Measurements from ENCODE around the gene CEMIP2. TPM values are rescaled to one million over a fixed set of nuclear protein-coding genes. Genes with fewer than 3 reads are reported as not detected.

The CEMIP2 gene
- total and polyA plus RNA-seq, 4 donors, result 37.3 to 150 (median 89.9) TPM

DNA sequence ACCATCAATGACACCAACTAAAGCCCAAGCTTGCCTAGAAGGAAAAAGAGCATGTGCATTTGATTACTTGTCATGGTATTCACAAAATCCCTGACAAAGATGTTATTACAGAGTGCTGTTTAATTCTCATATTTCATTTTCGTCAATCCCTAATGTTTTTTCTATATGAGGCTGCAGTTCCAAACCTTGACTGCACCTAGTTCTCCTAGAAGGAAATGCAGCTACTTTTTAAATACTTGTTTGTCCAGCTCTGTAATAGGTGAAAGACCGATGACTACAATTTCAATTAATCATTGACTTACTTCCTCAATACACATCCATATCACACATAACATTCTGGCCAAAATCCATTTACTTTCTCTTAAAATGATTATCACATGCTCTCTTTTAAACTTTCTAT is 28.1 kb downstream of the CEMIP2 start:
- Histone ChIP-seq H3K9ac (ENCODE audit: insufficient read depth in 1 of 2, low read length in 2 of 2) (no peak overlapping the region), H3K4me3 (no peak overlapping the region), H3K27ac (ENCODE audit: low read depth in 1 of 2, low read length in 1 of 2) (no peak overlapping the region), H3K27me3 (ENCODE audit: control insufficient read depth in 3 of 3, insufficient read depth in 3 of 3, low read length in 2 of 3) (no peaks in the 10 kb centered on the region), H3K36me3 (ENCODE audit: control insufficient read depth in 4 of 4, insufficient read depth in 4 of 4, low read length in 4 of 4) (peaks cover 6 to 22% (median 10%) of the 10 kb centered on the region in 4 donors), H3K9me3 (ENCODE audit: control insufficient read depth in 4 of 4, insufficient read depth in 3 of 4, low read length in 3 of 4) (no peaks in the 10 kb centered on the region), H3K4me1 (ENCODE audit: control insufficient read depth in 5 of 5, insufficient read depth in 5 of 5, low read length in 5 of 5) (peaks cover 0 to 15% (median 6%) of the 10 kb centered on the region in 5 donors)
- WGBS, 2 donors, result 67 to 78% methylated on average over 2 of the region's 2 CpGs
- TF ChIP-seq, protein P1, sequence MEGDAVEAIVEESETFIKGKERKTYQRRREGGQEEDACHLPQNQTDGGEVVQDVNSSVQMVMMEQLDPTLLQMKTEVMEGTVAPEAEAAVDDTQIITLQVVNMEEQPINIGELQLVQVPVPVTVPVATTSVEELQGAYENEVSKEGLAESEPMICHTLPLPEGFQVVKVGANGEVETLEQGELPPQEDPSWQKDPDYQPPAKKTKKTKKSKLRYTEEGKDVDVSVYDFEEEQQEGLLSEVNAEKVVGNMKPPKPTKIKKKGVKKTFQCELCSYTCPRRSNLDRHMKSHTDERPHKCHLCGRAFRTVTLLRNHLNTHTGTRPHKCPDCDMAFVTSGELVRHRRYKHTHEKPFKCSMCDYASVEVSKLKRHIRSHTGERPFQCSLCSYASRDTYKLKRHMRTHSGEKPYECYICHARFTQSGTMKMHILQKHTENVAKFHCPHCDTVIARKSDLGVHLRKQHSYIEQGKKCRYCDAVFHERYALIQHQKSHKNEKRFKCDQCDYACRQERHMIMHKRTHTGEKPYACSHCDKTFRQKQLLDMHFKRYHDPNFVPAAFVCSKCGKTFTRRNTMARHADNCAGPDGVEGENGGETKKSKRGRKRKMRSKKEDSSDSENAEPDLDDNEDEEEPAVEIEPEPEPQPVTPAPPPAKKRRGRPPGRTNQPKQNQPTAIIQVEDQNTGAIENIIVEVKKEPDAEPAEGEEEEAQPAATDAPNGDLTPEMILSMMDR (IDR thresholded peaks at IDR 0.05; ENCODE audit: control extremely low read depth, extremely low read depth), result no peak
- DNase-seq (no peak), ATAC-seq (ENCODE audit: insufficient read depth, low FRiP score) (no peak)

DNA sequence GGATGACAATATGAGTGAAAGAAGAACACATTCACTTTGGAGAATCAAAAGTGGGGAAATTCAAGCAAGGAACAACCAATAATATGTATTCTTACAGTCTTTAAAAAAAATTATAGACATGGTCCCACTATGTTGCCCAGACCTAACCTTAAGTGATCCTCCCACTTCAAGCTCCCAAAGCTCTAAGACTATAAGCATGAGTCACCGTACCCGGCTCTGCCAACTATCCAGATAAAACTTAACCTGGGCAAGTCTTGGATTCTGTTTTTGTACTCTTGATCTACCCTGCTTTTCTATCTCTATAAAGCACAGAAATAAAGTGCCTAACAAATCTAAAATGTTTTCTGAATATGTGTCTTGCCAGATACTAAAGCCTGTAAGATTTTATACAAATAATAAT is 30.9 kb downstream of the CEMIP2 start:
- Histone ChIP-seq H3K4me3 (no peak overlapping the region), H3K9ac (ENCODE audit: insufficient read depth in 1 of 2, low read length in 2 of 2) (no peak overlapping the region), H3K27me3 (ENCODE audit: control insufficient read depth in 3 of 3, insufficient read depth in 3 of 3, low read length in 2 of 3) (no peaks in the 10 kb centered on the region), H3K9me3 (ENCODE audit: control insufficient read depth in 4 of 4, insufficient read depth in 3 of 4, low read length in 3 of 4) (no peaks in the 10 kb centered on the region), H3K4me1 (ENCODE audit: control insufficient read depth in 5 of 5, insufficient read depth in 5 of 5, low read length in 5 of 5) (peaks cover 0 to 8% (median 1%) of the 10 kb centered on the region in 5 donors), H3K27ac (ENCODE audit: low read depth in 1 of 2, low read length in 1 of 2) (no peak overlapping the region), H3K36me3 (ENCODE audit: control insufficient read depth in 4 of 4, insufficient read depth in 4 of 4, low read length in 4 of 4) (peaks cover 0 to 21% (median 8%) of the 10 kb centered on the region in 4 donors)
- ATAC-seq (ENCODE audit: insufficient read depth, low FRiP score), result no peak
- TF ChIP-seq, protein P1 (IDR thresholded peaks at IDR 0.05; ENCODE audit: control extremely low read depth, extremely low read depth), result no peak
- 69 to 89% methylated on average over 2 of the region's 2 CpGs for WGBS, 2 donors
- no peak for DNase-seq

DNA sequence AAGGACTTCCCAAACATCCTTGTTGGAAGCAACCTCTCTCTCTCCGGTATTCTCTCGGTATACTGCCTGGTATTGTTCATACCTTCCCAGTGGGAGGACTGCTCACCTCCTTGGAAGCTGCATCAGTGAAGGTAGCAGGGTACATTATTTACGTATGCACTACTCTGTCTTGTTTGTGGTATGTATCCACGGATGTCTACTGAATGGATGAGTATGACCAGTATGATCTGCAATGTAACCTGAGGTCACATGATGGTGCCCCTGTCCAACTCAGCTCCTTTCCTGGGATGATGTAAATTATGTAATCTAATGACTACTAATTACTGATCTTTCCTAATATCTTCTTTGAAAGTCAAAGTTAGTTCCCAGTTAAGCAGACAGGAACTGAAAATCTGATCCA is 32.1 kb downstream of the CEMIP2 start:
- Histone ChIP-seq H3K27me3 (ENCODE audit: control insufficient read depth in 3 of 3, insufficient read depth in 3 of 3, low read length in 2 of 3) (no peaks in the 10 kb centered on the region), H3K27ac (ENCODE audit: low read depth in 1 of 2, low read length in 1 of 2) (no peak overlapping the region), H3K4me1 (ENCODE audit: control insufficient read depth in 5 of 5, insufficient read depth in 5 of 5, low read length in 5 of 5) (peaks cover 0 to 1% (median 0%) of the 10 kb centered on the region in 5 donors), H3K9ac (ENCODE audit: insufficient read depth in 1 of 2, low read length in 2 of 2) (no peak overlapping the region), H3K9me3 (ENCODE audit: control insufficient read depth in 4 of 4, insufficient read depth in 3 of 4, low read length in 3 of 4) (no peaks in the 10 kb centered on the region), H3K36me3 (ENCODE audit: control insufficient read depth in 4 of 4, insufficient read depth in 4 of 4, low read length in 4 of 4) (peaks cover 5 to 24% (median 13%) of the 10 kb centered on the region in 4 donors), H3K4me3 (no peak overlapping the region)
- DNase-seq, result no peak
- ATAC-seq (ENCODE audit: insufficient read depth, low FRiP score), result no peak
- 89 to 90% methylated on average over 4 of the region's 4 CpGs for WGBS, 2 donors
- TF ChIP-seq, protein P1 (IDR thresholded peaks at IDR 0.05; ENCODE audit: control extremely low read depth, extremely low read depth), result no peak

DNA sequence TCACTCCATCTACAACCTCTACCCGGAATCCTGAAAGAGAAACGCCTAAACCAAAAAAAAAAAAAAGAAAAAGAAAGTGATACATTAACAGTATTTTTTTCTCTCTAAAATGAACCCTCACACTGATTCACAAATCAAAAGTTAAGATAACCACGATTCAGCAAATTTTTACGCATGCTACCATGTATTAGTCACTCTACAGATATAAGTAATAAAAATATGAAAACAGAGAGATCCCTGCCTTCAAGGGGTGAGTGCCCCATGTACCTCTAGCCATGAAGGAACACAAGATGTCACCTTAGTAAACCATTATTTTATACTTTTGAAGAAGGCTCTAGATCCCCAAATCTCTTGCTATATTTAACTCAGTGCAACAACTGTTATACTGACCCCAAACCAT is 33.4 kb downstream of the CEMIP2 start:
- Histone ChIP-seq H3K9ac (ENCODE audit: insufficient read depth in 1 of 2, low read length in 2 of 2) (no peak overlapping the region), H3K36me3 (ENCODE audit: control insufficient read depth in 4 of 4, insufficient read depth in 4 of 4, low read length in 4 of 4) (peaks cover 5 to 26% (median 17%) of the 10 kb centered on the region in 4 donors), H3K4me3 (no peak overlapping the region), H3K4me1 (ENCODE audit: control insufficient read depth in 5 of 5, insufficient read depth in 5 of 5, low read length in 5 of 5) (peaks cover 0 to 1% (median 0%) of the 10 kb centered on the region in 5 donors), H3K9me3 (ENCODE audit: control insufficient read depth in 4 of 4, insufficient read depth in 3 of 4, low read length in 3 of 4) (no peaks in the 10 kb centered on the region), H3K27ac (ENCODE audit: low read depth in 1 of 2, low read length in 1 of 2) (no peak overlapping the region), H3K27me3 (ENCODE audit: control insufficient read depth in 3 of 3, insufficient read depth in 3 of 3, low read length in 2 of 3) (no peaks in the 10 kb centered on the region)
- no peak for ATAC-seq (ENCODE audit: insufficient read depth, low FRiP score)
- DNase-seq, result no peak
- TF ChIP-seq, protein P1 (IDR thresholded peaks at IDR 0.05; ENCODE audit: control extremely low read depth, extremely low read depth), result no peak
- 93 to 95% methylated on average over 4 of the region's 4 CpGs for WGBS, 2 donors
